Vagina (tissue), 2 donors: ENCODE measurements around the gene ADAMTS16.

Source experiments
- POLR2A ChIP-seq, 2 donors: fragments of 450-650 bp; IDR thresholded peaks; one replicate each; pipeline ENCODE4 v1.6.1; 2017; ENCODE audit warnings: antibody characterized with exemption in 2 of 2, mild to moderate bottlenecking in 2 of 2, moderate library complexity in 2 of 2
- TF ChIP-seq, protein P1 (sequence below), 3 experiments: fragments of 450-650 bp in 2 of 3; fragments of 200-600 bp in 1 of 3; sonication (generic) in 1 of 3; IDR thresholded peaks; one replicate each; pipeline ENCODE4 v1.5.1; 2017 to 2019; ENCODE audit warnings: antibody characterized with exemption in 3 of 3, mild to moderate bottlenecking in 2 of 3, moderate library complexity in 2 of 3

DNA sequence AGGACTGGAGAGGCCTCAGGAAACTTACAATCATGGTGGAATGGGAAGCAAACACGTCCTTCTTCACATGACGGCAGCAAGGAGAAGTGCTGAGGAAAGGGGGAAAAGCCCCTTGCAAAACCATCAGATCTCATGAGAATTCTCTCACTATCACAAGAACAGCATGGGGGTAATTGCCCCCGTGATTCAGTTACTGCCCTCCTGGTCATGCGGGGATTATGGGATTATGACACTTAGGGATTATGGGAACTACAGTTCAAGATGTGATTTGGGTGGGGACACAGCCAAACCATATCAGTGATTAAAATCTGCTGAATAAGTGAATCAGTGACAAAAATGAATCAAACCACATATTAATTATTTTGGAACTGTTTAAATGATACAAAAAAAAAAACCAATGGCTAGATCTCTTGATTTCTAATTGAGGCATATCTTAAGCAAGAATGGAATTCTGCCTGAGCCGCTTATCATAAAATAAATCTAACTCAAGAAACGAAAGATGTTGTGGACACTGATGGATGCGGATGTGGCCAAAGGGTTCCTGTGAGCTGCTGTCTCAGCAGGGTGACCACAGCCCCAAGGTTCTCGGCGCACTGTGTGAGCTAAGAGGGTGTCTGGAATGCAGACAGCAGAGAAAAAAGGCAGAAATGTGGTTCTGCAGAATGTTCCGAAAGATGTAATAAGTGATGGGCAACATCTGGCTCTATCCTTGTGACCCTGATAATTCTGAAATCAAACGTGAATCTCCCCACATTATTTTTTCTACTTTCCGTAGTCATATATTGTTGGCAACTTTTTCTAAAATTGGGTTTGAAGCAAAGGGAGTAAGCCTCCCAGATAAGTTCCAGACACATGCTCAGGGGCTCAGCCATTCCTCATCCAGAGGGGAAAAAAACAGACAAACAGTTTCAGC is 175.2 kb downstream of the ADAMTS16 start:
- no peak for TF ChIP-seq POLR2A (IDR thresholded peaks at IDR 0.05)
- TF ChIP-seq, protein P1, sequence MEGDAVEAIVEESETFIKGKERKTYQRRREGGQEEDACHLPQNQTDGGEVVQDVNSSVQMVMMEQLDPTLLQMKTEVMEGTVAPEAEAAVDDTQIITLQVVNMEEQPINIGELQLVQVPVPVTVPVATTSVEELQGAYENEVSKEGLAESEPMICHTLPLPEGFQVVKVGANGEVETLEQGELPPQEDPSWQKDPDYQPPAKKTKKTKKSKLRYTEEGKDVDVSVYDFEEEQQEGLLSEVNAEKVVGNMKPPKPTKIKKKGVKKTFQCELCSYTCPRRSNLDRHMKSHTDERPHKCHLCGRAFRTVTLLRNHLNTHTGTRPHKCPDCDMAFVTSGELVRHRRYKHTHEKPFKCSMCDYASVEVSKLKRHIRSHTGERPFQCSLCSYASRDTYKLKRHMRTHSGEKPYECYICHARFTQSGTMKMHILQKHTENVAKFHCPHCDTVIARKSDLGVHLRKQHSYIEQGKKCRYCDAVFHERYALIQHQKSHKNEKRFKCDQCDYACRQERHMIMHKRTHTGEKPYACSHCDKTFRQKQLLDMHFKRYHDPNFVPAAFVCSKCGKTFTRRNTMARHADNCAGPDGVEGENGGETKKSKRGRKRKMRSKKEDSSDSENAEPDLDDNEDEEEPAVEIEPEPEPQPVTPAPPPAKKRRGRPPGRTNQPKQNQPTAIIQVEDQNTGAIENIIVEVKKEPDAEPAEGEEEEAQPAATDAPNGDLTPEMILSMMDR (IDR thresholded peaks at IDR 0.05): no peak
